Neural cell (in vitro differentiated cells): ENCODE data around the gene SERPINB1. TPM values are rescaled to one million over a fixed set of nuclear protein-coding genes. Genes with fewer than 3 reads are reported as not detected.
"Not testable (repeated sequence)": the region's sequence is repeated elsewhere in the genome, so short reads cannot be mapped to it uniquely, and the experiment has no call there.

ENCODE experiments used
- H2AFZ ChIP-seq: fragments of 200-600, 300-800 bp; sonication (generic), shearing (Covaris generic); 2 replicates; pipeline ENCODE4 v1.6.0; 2014; ENCODE audit warnings: low read depth, mild to moderate bottlenecking, antibody characterized with exemption, low read length, moderate library complexity
- H3F3A ChIP-seq: fragments of 200-600 bp; shearing (Covaris generic); 2 replicates; pipeline ENCODE4 v1.6.1; 2016; ENCODE audit warnings: mild to moderate bottlenecking, moderate library complexity, mixed read lengths, antibody characterized with exemption, low read length; ENCODE audit not compliant: insufficient read depth, poor library complexity, severe bottlenecking
- H3K27ac ChIP-seq: fragments of 200-600, 300-800 bp; sonication (generic), shearing (Covaris generic); 2 replicates; pipeline ENCODE4 v1.5.1; 2014; ENCODE audit warnings: mild to moderate bottlenecking, low read length, moderate library complexity
- H3K27me3 ChIP-seq: fragments of 300-800, 200-600 bp; sonication (generic), shearing (Covaris generic); 2 replicates; pipeline ENCODE4 v1.6.0; 2014; ENCODE audit warnings: mild to moderate bottlenecking, low read depth, low read length, moderate library complexity; ENCODE audit not compliant: insufficient read depth
- H3K36me3 ChIP-seq: fragments of 300-800, 200-600 bp; sonication (generic), shearing (Covaris generic); 2 replicates; pipeline ENCODE4 v1.5.1; 2014; ENCODE audit warnings: mild to moderate bottlenecking, antibody characterized with exemption, low read length, moderate library complexity; ENCODE audit not compliant: insufficient read depth
- H3K4me2 ChIP-seq: fragments of 300-800, 200-600 bp; sonication (generic), shearing (Covaris generic); 2 replicates; pipeline ENCODE4 v1.6.0; 2014; ENCODE audit warnings: mild to moderate bottlenecking, low read length
- H3K4me3 ChIP-seq: fragments of 300-800, 200-600 bp; sonication (generic), shearing (Covaris generic); 2 replicates; pipeline ENCODE4 v1.5.1; 2014; ENCODE audit warnings: mild to moderate bottlenecking, low read length, moderate library complexity
- H3K79me2 ChIP-seq: fragments of 200-600 bp; shearing (Covaris generic); replicated peaks from 2 replicates; pipeline ENCODE4 v1.6.0; 2014; ENCODE audit warnings: mild to moderate bottlenecking, low read length, moderate library complexity; ENCODE audit not compliant: insufficient read depth
- H3K9ac ChIP-seq: fragments of 300-800, 200-600 bp; sonication (generic), shearing (Covaris generic); 2 replicates; pipeline ENCODE4 v1.6.1; 2016; ENCODE audit warnings: mild to moderate bottlenecking, low read length, mixed read lengths
- H3K9me2 ChIP-seq: fragments of 200-600 bp; shearing (Covaris generic); 2 replicates; pipeline ENCODE4 v1.6.1; 2016; ENCODE audit warnings: mild to moderate bottlenecking, low read length, mixed read lengths; ENCODE audit not compliant: insufficient read depth
- H3K9me3 ChIP-seq: fragments of 200-600, 300-800 bp; sonication (generic), shearing (Covaris generic); 2 replicates; pipeline ENCODE4 v1.6.1; 2016; ENCODE audit warnings: mild to moderate bottlenecking, mixed run types, low read length, moderate library complexity, mixed read lengths
- H4K20me1 ChIP-seq: fragments of 200-600 bp; shearing (Covaris generic); 2 replicates; pipeline ENCODE4 v1.6.1; 2016; ENCODE audit warnings: mild to moderate bottlenecking, mixed run types; ENCODE audit not compliant: insufficient read depth
- EP300 ChIP-seq: fragments of 450-650 bp; conservative IDR thresholded peaks from 2 replicates; pipeline ENCODE4 v1.6.1; 2014; ENCODE audit warnings: antibody characterized with exemption, mild to moderate bottlenecking, moderate library complexity; ENCODE audit not compliant: poor library complexity, severe bottlenecking
- EZH2 ChIP-seq: fragments of 200-600, 300-800 bp; shearing (Covaris generic), sonication (generic); IDR thresholded peaks from 2 replicates; pipeline ENCODE4 v1.6.1; 2014; ENCODE audit warnings: antibody characterized with exemption, low read length, borderline replicate concordance, mild to moderate bottlenecking; ENCODE audit not compliant: insufficient read depth, poor library complexity, severe bottlenecking
- MXI1 ChIP-seq: fragments of 450-650 bp; conservative IDR thresholded peaks from 2 replicates; pipeline ENCODE4 v1.6.1; 2014; ENCODE audit warnings: antibody characterized with exemption, mild to moderate bottlenecking; ENCODE audit not compliant: poor library complexity, severe bottlenecking
- POLR2AphosphoS5 ChIP-seq: IDR thresholded peaks from 2 replicates; pipeline ENCODE4 v1.6.1; 2012
- RAD21 ChIP-seq: fragments of 450-650 bp; conservative IDR thresholded peaks from 2 replicates; pipeline ENCODE4 v1.6.1; 2014; ENCODE audit warnings: antibody characterized with exemption, mild to moderate bottlenecking, moderate library complexity
- SMC3 ChIP-seq: fragments of 450-650 bp; conservative IDR thresholded peaks from 2 replicates; pipeline ENCODE4 v1.6.1; 2014; ENCODE audit warnings: antibody characterized with exemption, mild to moderate bottlenecking, moderate library complexity; ENCODE audit not compliant: poor library complexity
- TAF1 ChIP-seq: IDR thresholded peaks from 2 replicates; pipeline ENCODE4 v1.6.1; 2012; ENCODE audit warnings: low read depth
- polyA plus RNA-seq: library from polyadenylated mRNA; depleted of rRNA; stranded (reverse); fragments of >200 nt; gene quantifications from 2 replicates; pipeline ENCODE4 v1.2.3, GENCODE V29; 2014
- TF ChIP-seq, protein P1 (sequence below): IDR thresholded peaks from 2 replicates; pipeline ENCODE4 v1.6.1; 2012; ENCODE audit warnings: borderline replicate concordance
- TF ChIP-seq, protein P2 (sequence below): fragments of 450-650 bp; IDR thresholded peaks from 2 replicates; pipeline ENCODE4 v1.5.1; 2014; ENCODE audit warnings: antibody characterized with exemption, mild to moderate bottlenecking, moderate library complexity; ENCODE audit not compliant: poor library complexity, severe bottlenecking

SERPINB1 gene
- polyA plus RNA-seq, 1 donor from 2014 or later: not detected

DNA sequence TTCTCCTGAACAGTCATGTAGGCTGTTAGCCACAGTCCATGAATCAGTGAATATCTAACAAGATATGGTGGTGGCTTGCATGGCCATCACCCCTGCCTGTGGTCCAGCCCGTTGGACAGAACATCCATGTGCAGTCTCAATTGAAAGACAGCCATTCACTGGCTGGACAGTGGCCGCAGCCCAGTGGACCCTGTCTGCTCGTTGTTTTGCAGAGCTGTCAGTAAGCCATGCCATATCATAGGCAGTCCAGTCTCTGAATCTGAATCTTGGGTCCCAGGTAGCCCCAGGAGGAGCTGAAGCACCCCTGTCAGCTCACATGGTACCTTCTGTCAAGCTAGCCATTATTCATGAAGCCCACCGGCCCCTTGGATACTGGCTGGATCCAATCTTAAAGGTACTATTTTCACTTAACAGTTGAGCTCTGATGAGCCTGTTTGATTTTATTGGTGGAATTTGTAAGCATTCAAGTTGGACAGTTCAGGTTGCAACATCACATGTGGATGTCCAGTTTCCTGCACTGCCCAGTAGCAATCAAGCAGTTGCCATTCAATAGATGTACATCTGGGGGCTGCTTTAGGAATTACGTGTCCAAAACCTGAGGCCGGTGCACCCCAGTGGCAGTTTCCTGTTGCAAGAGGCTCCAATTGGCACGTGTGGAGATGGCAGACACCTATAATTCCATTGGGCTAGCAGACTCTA, 37.8 kb downstream of the SERPINB1 start:
- no peaks in the 10 kb centered on the region for H3K36me3 ChIP-seq
- no peaks in the 10 kb centered on the region for H3K9me2 ChIP-seq
- no peak overlapping the region for H3K4me3 ChIP-seq
- no peak overlapping the region for H3K9ac ChIP-seq
- H3F3A ChIP-seq: no peaks in the 10 kb centered on the region
- H4K20me1 ChIP-seq: no peaks in the 10 kb centered on the region
- H3K4me2 ChIP-seq: no peak overlapping the region
- no peaks in the 10 kb centered on the region for H3K79me2 ChIP-seq
- H2AFZ ChIP-seq: no peak overlapping the region
- H3K27me3 ChIP-seq: no peaks in the 10 kb centered on the region
- TF ChIP-seq, protein P1, sequence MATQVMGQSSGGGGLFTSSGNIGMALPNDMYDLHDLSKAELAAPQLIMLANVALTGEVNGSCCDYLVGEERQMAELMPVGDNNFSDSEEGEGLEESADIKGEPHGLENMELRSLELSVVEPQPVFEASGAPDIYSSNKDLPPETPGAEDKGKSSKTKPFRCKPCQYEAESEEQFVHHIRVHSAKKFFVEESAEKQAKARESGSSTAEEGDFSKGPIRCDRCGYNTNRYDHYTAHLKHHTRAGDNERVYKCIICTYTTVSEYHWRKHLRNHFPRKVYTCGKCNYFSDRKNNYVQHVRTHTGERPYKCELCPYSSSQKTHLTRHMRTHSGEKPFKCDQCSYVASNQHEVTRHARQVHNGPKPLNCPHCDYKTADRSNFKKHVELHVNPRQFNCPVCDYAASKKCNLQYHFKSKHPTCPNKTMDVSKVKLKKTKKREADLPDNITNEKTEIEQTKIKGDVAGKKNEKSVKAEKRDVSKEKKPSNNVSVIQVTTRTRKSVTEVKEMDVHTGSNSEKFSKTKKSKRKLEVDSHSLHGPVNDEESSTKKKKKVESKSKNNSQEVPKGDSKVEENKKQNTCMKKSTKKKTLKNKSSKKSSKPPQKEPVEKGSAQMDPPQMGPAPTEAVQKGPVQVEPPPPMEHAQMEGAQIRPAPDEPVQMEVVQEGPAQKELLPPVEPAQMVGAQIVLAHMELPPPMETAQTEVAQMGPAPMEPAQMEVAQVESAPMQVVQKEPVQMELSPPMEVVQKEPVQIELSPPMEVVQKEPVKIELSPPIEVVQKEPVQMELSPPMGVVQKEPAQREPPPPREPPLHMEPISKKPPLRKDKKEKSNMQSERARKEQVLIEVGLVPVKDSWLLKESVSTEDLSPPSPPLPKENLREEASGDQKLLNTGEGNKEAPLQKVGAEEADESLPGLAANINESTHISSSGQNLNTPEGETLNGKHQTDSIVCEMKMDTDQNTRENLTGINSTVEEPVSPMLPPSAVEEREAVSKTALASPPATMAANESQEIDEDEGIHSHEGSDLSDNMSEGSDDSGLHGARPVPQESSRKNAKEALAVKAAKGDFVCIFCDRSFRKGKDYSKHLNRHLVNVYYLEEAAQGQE: no peak
- TF ChIP-seq MXI1 (no peak), POLR2AphosphoS5 (no peak), TAF1 (no peak), EZH2 (no peak)
- H3K9me3 ChIP-seq: no peaks in the 10 kb centered on the region
- H3K27ac ChIP-seq: no peak overlapping the region

DNA sequence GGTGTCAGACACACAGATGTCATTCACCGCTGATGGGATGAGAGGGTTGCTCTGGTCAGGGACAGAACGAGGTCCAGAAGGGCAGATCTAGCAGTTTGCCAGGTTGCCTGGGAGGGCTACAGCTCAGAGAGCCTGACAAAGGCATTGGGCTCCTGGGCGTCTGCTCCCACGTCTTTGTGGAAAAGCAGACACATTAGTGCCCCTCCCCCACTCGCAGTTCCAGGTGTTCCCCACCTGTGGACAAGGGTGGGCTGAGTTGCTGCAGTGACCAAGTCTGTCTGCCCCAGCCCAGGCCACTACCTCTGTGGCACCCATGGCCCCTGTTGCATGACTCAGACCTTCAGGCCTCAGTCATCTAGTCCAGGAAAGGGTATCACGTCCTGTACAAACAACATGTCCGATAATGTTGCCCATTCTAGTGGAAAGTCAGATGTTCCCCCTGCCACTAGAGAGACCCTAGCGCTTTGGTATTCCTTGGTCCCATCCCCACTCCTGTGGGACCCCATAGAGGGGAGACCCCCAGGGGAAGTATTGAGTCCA, 39.1 kb downstream of the SERPINB1 start:
- Histone ChIP-seq H3K27me3 (no peaks in the 10 kb centered on the region), H4K20me1 (no peaks in the 10 kb centered on the region), H3K36me3 (no peaks in the 10 kb centered on the region), H2AFZ (no peak overlapping the region), H3K27ac (no peak overlapping the region), H3K4me2 (no peak overlapping the region), H3K9me2 (no peaks in the 10 kb centered on the region), H3K9ac (no peak overlapping the region), H3K9me3 (no peaks in the 10 kb centered on the region), H3F3A (no peaks in the 10 kb centered on the region), H3K4me3 (no peak overlapping the region), H3K79me2 (no peaks in the 10 kb centered on the region)
- TF ChIP-seq, protein P1: no peak
- TF ChIP-seq SMC3: no peak
- TF ChIP-seq EP300: no peak
- TF ChIP-seq EZH2: no peak
- TF ChIP-seq POLR2AphosphoS5: no peak
- TF ChIP-seq MXI1: no peak
- TF ChIP-seq TAF1: no peak
- TF ChIP-seq RAD21: no peak
- TF ChIP-seq, protein P2, sequence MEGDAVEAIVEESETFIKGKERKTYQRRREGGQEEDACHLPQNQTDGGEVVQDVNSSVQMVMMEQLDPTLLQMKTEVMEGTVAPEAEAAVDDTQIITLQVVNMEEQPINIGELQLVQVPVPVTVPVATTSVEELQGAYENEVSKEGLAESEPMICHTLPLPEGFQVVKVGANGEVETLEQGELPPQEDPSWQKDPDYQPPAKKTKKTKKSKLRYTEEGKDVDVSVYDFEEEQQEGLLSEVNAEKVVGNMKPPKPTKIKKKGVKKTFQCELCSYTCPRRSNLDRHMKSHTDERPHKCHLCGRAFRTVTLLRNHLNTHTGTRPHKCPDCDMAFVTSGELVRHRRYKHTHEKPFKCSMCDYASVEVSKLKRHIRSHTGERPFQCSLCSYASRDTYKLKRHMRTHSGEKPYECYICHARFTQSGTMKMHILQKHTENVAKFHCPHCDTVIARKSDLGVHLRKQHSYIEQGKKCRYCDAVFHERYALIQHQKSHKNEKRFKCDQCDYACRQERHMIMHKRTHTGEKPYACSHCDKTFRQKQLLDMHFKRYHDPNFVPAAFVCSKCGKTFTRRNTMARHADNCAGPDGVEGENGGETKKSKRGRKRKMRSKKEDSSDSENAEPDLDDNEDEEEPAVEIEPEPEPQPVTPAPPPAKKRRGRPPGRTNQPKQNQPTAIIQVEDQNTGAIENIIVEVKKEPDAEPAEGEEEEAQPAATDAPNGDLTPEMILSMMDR: no peak

DNA sequence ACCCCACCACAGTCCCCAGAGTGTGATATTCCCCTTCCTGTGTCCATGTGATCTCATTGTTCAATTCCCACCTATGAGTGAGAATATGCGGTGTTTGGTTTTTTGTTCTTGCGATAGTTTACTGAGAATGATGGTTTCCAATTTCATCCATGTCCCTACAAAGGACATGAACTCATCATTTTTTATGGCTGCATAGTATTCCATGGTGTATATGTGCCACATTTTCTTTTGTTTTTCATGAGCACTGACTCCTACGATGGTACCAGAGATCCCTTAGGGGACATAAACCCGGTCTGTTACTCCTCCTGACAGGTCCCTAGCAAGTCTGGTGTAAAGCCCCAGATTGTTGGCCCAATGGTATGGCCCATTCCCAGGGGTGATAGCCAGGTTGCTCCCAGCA, 40.0 kb downstream of the SERPINB1 start:
- H3K27me3 ChIP-seq, H3F3A ChIP-seq, H3K79me2 ChIP-seq, H3K9ac ChIP-seq, H4K20me1 ChIP-seq, H3K36me3 ChIP-seq, H3K27ac ChIP-seq, H3K4me2 ChIP-seq, H2AFZ ChIP-seq, H3K9me2 ChIP-seq, H3K9me3 ChIP-seq, H3K4me3 ChIP-seq: not testable (repeated sequence)
